Omental fat pad (tissue), 4 donors: ENCODE results near the gene PLEKHG4B. TPM values are rescaled to one million over a fixed set of nuclear protein-coding genes. Genes with fewer than 3 reads are reported as not detected.

Source experiments
- ATAC-seq: fragments of 150-250 bp; one replicate; pipeline ENCODE4 v1.9.1; 2016; ENCODE audit warnings: mild to moderate bottlenecking, moderate library complexity; ENCODE audit not compliant: low FRiP score
- DNase-seq: peaks from one replicate; pipeline ENCODE4 v3.0.0-alpha.2; 2019; ENCODE audit warnings: low spot score
- total RNA-seq, 4 donors: library from RNA; depleted of rRNA; stranded (reverse); fragments of >200 nt; gene quantifications; one replicate each; pipeline ENCODE4 v1.1.0, GENCODE V29; 2016
- TF ChIP-seq, protein P1 (sequence below), 3 donors: fragments of 450-650 bp; IDR thresholded peaks; one replicate each; pipeline ENCODE4 v1.5.1; 2016 to 2017; ENCODE audit warnings: antibody characterized with exemption in 3 of 3, mild to moderate bottlenecking in 3 of 3, moderate library complexity in 2 of 3

PLEKHG4B gene
- total RNA-seq, 4 donors from 2014 or later = 0.44 to 0.65 (median 0.60) TPM; not detected in 1

DNA sequence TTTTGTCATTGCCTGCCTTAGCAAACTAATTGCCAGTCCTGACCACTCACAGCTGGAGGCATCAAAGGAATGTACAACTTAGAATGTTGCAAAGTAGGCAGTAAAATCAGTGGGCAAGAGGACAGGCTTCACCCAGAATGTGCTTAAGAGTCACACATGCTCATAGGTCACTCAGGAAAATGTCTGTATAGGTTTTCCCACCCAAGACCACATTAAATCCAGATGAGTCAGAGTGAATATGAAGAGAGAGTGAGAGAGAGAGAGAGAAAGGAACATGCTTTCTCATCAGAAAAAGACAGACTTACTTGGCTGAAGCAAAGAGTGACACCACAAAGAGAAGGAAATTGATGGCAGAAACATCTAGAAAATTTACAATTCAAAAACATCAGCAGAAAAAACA is 37.9 kb downstream of the PLEKHG4B start:
- ATAC-seq = no peak
- DNase-seq = no peak
- TF ChIP-seq, protein P1, sequence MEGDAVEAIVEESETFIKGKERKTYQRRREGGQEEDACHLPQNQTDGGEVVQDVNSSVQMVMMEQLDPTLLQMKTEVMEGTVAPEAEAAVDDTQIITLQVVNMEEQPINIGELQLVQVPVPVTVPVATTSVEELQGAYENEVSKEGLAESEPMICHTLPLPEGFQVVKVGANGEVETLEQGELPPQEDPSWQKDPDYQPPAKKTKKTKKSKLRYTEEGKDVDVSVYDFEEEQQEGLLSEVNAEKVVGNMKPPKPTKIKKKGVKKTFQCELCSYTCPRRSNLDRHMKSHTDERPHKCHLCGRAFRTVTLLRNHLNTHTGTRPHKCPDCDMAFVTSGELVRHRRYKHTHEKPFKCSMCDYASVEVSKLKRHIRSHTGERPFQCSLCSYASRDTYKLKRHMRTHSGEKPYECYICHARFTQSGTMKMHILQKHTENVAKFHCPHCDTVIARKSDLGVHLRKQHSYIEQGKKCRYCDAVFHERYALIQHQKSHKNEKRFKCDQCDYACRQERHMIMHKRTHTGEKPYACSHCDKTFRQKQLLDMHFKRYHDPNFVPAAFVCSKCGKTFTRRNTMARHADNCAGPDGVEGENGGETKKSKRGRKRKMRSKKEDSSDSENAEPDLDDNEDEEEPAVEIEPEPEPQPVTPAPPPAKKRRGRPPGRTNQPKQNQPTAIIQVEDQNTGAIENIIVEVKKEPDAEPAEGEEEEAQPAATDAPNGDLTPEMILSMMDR (IDR thresholded peaks at IDR 0.05) = no peak

DNA sequence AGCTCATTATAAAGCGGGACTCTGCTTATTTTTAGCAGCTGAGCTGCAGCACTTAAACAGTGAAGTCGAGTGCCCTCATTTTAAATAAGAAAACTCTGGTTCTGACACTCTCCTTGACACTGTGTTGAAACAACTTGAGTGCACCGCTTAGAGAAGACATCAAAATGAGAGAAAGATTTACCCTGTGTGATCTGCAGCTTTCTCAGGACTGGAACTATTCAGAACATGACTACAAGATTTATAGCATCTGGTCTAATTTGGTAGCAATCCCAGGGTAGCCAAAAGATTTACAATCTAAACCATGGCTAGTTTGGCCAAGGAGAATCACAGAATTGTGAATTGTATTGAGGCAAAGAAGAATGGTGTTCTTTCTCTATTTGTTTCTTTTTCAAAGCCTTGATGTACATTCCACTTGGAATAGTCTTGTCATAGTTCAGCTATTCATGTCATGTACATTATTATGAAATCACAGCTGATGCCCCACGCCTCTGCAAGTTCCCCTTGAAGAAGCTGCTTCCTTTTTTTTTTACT is 38.7 kb downstream of the PLEKHG4B start:
- ATAC-seq = no peak
- TF ChIP-seq, protein P1 (IDR thresholded peaks at IDR 0.05) = no peak
- DNase-seq = no peak

DNA sequence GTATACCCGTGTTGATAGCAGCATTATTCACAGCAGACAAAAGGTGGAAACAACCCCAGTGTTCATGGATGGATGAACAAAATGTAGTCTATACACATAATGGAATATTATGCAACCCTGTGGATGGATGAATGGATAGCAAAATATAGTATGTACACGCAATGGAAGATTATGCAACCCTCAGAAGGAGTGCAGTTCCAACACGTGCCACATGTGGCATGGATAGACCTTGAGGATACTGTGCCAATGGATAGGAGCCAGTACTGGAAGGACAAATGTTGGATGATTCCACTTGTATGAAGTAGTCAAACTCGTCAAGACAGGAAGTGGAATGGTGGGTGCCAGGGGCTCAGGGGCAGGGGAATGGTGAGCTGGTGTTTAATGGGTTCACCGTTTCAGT is 44.9 kb downstream of the PLEKHG4B start:
- no peak for DNase-seq
- ATAC-seq = no peak
- TF ChIP-seq, protein P1 (IDR thresholded peaks at IDR 0.05) = no peak

DNA sequence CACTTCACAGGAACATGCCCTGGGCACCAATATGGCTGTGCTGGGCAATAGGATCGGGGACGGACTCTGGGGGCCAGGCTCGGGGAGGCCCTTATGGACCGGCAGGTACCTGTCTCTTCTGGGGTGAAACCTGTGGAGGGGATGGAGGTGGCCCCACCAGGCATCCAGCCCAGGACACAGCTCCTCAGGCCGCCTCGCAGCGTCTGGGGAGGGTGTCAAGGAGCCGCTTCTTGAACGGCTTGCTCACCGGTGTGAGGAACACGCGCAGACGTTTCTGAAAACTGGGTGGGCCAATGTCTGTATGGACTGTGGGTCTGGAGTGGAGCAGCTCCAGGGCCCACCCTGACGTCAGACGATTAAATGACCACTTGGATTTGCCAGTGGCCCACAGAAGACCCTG is 45.8 kb downstream of the PLEKHG4B start:
- ATAC-seq (no peak), DNase-seq (no peak)
- TF ChIP-seq, protein P1 (IDR thresholded peaks at IDR 0.05) = no peak

DNA sequence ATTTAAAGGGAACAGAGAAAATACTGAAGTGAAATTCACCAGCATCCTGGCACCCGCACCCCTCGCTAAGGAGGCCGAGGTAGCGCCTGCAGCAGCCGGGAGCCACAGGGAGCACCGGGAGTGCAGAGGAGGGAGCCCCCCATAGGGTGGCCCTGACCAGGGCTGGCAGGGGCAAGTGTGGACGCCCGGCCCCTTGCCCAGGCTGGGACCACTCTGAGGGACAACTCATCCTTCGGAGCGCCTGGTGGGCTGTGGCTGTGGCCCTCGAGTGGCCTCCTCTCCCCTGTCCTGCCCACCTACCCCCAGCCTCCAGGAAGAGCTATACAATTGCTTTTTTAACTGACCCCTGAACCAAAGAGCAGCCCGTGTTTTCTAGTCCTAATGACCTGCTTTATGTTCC is 47.0 kb downstream of the PLEKHG4B start:
- DNase-seq (no peak), ATAC-seq (no peak)
- TF ChIP-seq, protein P1 (IDR thresholded peaks at IDR 0.05) = no peak

DNA sequence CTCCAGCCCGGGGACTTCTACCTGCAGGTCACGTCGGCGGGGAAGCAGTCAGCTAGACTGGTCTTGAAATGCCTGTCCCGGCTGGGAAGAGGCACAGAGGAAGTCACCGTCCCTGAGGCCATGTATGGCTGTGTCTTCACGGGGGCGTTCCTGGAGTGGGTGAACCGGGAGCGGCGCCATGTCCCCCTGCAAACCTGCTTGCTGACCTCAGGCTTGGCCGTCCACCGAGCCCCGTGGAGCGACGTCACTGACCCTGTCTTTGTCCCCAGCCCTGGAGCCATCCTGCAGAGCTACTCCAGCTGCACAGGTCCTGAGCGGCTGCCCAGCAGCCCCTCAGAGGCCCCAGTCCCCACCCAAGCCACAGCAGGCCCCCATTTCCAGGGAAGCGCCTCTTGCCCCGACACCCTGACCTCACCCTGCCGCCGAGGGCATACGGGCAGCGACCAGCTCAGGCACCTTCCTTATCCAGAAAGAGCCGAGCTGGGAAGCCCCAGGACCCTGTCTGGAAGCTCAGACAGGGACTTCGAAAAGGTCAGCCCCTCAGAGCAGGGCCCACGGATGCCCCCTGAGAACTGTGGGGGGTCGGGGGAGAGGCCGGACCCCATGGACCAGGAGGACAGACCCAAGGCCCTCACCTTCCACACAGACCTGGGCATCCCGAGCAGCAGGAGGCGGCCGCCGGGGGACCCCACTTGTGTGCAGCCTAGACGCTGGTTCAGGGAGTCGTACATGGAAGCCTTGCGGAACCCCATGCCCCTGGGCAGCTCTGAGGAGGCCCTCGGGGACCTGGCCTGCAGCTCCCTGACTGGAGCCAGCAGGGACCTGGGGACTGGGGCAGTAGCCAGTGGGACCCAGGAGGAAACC is 47.8 kb downstream of the PLEKHG4B start:
- TF ChIP-seq, protein P1 (IDR thresholded peaks at IDR 0.05) = no peak
- no peak for ATAC-seq
- DNase-seq = no peak

DNA sequence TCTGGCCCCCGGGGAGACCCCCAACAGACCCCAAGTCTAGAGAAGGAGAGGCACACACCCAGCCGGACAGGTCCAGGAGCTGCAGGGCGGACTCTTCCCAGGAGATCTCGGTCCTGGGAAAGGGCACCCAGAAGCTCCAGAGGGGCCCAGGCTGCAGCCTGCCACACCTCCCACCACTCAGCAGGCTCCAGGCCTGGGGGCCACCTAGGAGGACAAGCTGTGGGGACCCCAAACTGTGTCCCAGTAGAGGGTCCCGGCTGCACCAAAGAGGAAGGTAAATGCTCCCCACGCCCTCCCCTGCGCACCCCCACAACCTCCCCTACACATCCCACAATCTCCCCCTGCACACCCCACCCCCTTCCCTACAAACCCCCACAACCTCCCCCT is 48.5 kb downstream of the PLEKHG4B start:
- no peak for ATAC-seq
- TF ChIP-seq, protein P1 (IDR thresholded peaks at IDR 0.05) = no peak
- no peak for DNase-seq
